CD4-positive, alpha-beta T cell (primary cell): ENCODE results near the gene TP53INP2. TPM values are rescaled to one million over a fixed set of nuclear protein-coding genes. Genes with fewer than 3 reads are reported as not detected.
A peak's percentile ranks its signal among the peaks of the same experiment; 100 is the strongest.

ENCODE experiments used
- ATAC-seq: fragments of 200-7000 bp; cut with Tn5 transposase; one replicate; pipeline ENCODE4 v1.10.0; 2022; ENCODE audit warnings: mild to moderate bottlenecking; ENCODE audit not compliant: poor library complexity
- CTCF ChIA-PET: fragments of 350-600 bp; sonication (Branson Sonifier 250); formaldehyde crosslinking; loops from one replicate; lab custom pipeline; 2021; ENCODE audit warnings: antibody characterized with exemption, inconsistent platforms; lab: Charles Lee
- POLR2A ChIA-PET: fragments of 350-600 bp; sonication (Branson Sonifier 250); formaldehyde crosslinking; loops from one replicate; lab custom pipeline; 2021; ENCODE audit warnings: antibody characterized with exemption, inconsistent platforms; lab: Charles Lee
- DNase-seq, 14 experiments: peaks; one replicate each; pipeline ENCODE4 v3.0.0-alpha.2; 2013 to 2020; ENCODE audit warnings: mixed read lengths in 2 of 14
- H3K27ac ChIP-seq, 2 donors: one replicate each; pipeline versions ENCODE4 v1.5.1 to v1.7.0; 2013; ENCODE audit warnings: low read length in 2 of 2, low read depth in 1 of 2, mild to moderate bottlenecking in 1 of 2
- H3K27me3 ChIP-seq, 2 experiments: 1 replicate in 1 of 2; 2 replicates in 1 of 2; pipeline versions ENCODE4 v1.6.1 to v1.7.0; 2013; ENCODE audit warnings: low read length in 2 of 2, control low read depth in 1 of 2, mild to moderate bottlenecking in 1 of 2, moderate library complexity in 1 of 2; ENCODE audit not compliant: insufficient read depth in 2 of 2, control insufficient read depth in 1 of 2
- H3K36me3 ChIP-seq: one replicate; pipeline ENCODE4 v1.6.1; 2013; ENCODE audit warnings: low read length, control low read depth; ENCODE audit not compliant: insufficient read depth
- H3K4me1 ChIP-seq: one replicate; pipeline ENCODE4 v1.6.1; 2013; ENCODE audit warnings: low read length, control low read depth; ENCODE audit not compliant: insufficient read depth
- H3K4me3 ChIP-seq: one replicate; pipeline ENCODE4 v1.5.1; 2013; ENCODE audit warnings: mild to moderate bottlenecking, low read length, moderate library complexity
- H3K9me3 ChIP-seq, 2 experiments: 1 replicate in 1 of 2; 2 replicates in 1 of 2; pipeline versions ENCODE4 v1.6.1 to v1.7.0; 2013; ENCODE audit warnings: low read length in 2 of 2, mild to moderate bottlenecking in 2 of 2, control low read depth in 1 of 2, moderate library complexity in 1 of 2; ENCODE audit not compliant: control insufficient read depth in 1 of 2, insufficient read depth in 1 of 2
- H3K27ac Mint-ChIP-seq: one replicate; pipeline ENCODE4 v1.8.0; 2020; ENCODE audit warnings: mixed read lengths
- H3K27me3 Mint-ChIP-seq: one replicate; pipeline ENCODE4 v1.8.0; 2021; ENCODE audit warnings: mixed read lengths
- H3K36me3 Mint-ChIP-seq: one replicate; pipeline ENCODE4 v1.8.0; 2021; ENCODE audit warnings: low read depth, mixed read lengths
- H3K4me1 Mint-ChIP-seq: one replicate; pipeline ENCODE4 v1.8.0; 2021; ENCODE audit warnings: low read depth, mixed read lengths
- H3K4me3 Mint-ChIP-seq: one replicate; pipeline ENCODE4 v1.8.0; 2020; ENCODE audit warnings: mild to moderate bottlenecking, mixed read lengths
- H3K9me3 Mint-ChIP-seq: one replicate; pipeline ENCODE4 v1.8.0; 2020; ENCODE audit warnings: mixed read lengths
- CTCF ChIP-seq: fragments of 200-600 bp; IDR thresholded peaks from one replicate; pipeline ENCODE4 v1.8.0; 2022; ENCODE audit warnings: antibody characterized with exemption, mild to moderate bottlenecking
- intact Hi-C, 2 experiments: fragments of 100-400 bp; cut with DNase I in 1 of 2; cut with micrococcal nuclease in 1 of 2; formaldehyde crosslinking; loops; one replicate each; pipeline versions ENCODE4 v1.15.1 to v1.9.0; 2023 to 2025; cut with DNase I, micrococcal nuclease
- total RNA-seq, 174 experiments: library from RNA in 2 of 174; stranded (reverse) in 2 of 174; gene quantifications; one replicate each; pipeline ENCODE4 v1.2.3 and lab custom pipeline; 2021 to 2026

TP53INP2 gene
- total RNA-seq, 2 experiments from 2014 or later: 65.8 to 72.7 TPM

GRCh38 chr20:34680586-34681175, 23.5 kb upstream of the TP53INP2 start:
- POLR2A ChIA-PET: no interaction called here
- CTCF ChIA-PET: interaction anchor here (1.3 kb wide), 1 partner anchor 368 kb away, joined by 3 read pairs; no protein-coding TSS in a partner anchor
- Histone ChIP-seq H3K27me3 (no peaks in the 10 kb centered on the region), H3K4me3 (no peak overlapping the region), H3K36me3 (no peaks in the 10 kb centered on the region), H3K4me1 (peaks cover 13% of the 10 kb centered on the region), H3K27ac (no peak overlapping the region), H3K9me3 (no peaks in the 10 kb centered on the region)
- H3K27me3 Mint-ChIP-seq: no peaks in the 10 kb centered on the region
- peak overlapping the region; percentile 78 for H3K4me3 Mint-ChIP-seq
- peaks cover 16% of the 10 kb centered on the region for H3K4me1 Mint-ChIP-seq
- no peak for TF ChIP-seq CTCF
- no peaks in the 10 kb centered on the region for H3K9me3 Mint-ChIP-seq
- ATAC-seq: no peak
- H3K27ac Mint-ChIP-seq: peak overlapping the region; percentile 66
- intact Hi-C loops: no loop called here
- peak in 1 of 14 experiments; percentile 19 for DNase-seq
- peaks cover 6% of the 10 kb centered on the region for H3K36me3 Mint-ChIP-seq

DNA sequence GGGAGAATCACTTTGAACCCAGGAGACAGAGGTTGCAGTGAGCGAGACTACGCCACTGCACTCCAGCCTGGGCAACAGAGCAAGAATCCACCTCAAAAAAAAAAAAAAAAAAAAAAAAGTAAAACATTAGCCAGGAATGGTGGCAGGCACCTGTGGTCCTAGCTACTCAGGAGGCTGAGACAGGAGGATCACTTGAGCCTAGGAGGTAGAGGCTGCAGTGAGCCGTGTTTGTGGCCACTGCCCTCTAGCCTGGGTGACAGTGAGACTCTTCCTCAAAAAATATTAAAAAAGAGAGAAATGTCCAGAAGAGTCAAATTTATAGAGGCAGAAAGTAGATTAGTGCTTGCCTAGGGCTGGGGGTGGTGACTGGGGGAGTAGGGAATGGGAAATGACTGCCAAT, 20.5 kb upstream of the TP53INP2 start:
- CTCF ChIA-PET: interaction anchor here (0.6 kb wide), 1 partner anchor 375 kb away, joined by 3 read pairs; no protein-coding TSS in a partner anchor
- Histone ChIP-seq H3K36me3 (no peaks in the 10 kb centered on the region), H3K27me3 (no peaks in the 10 kb centered on the region), H3K9me3 (no peaks in the 10 kb centered on the region), H3K4me3 (no peak overlapping the region), H3K27ac (no peak overlapping the region), H3K4me1 (no peaks in the 10 kb centered on the region)
- no peak overlapping the region for H3K4me3 Mint-ChIP-seq
- TF ChIP-seq CTCF: no peak
- no peaks in the 10 kb centered on the region for H3K27me3 Mint-ChIP-seq
- H3K36me3 Mint-ChIP-seq: no peaks in the 10 kb centered on the region
- no peak for DNase-seq
- intact Hi-C loops: no loop called here
- H3K4me1 Mint-ChIP-seq: no peaks in the 10 kb centered on the region
- H3K9me3 Mint-ChIP-seq: no peaks in the 10 kb centered on the region
- POLR2A ChIA-PET: no interaction called here
- no peak overlapping the region for H3K27ac Mint-ChIP-seq
- no peak for ATAC-seq

- Mint-ChIP-seq H3K4me3 (no peak overlapping the region), H3K36me3 (no peaks in the 10 kb centered on the region), H3K27me3 (no peaks in the 10 kb centered on the region), H3K27ac (no peak overlapping the region), H3K9me3 (no peaks in the 10 kb centered on the region), H3K4me1 (no peaks in the 10 kb centered on the region)
- Histone ChIP-seq H3K4me3 (no peak overlapping the region), H3K27me3 (no peaks in the 10 kb centered on the region), H3K36me3 (no peaks in the 10 kb centered on the region), H3K9me3 (no peaks in the 10 kb centered on the region), H3K27ac (no peak overlapping the region), H3K4me1 (no peaks in the 10 kb centered on the region)
- no peak for ATAC-seq
- CTCF ChIA-PET: interaction anchor here (1.3 kb wide), 1 partner anchor 22 kb away, joined by 3 read pairs; no protein-coding TSS in a partner anchor
- DNase-seq: no peak
- intact Hi-C loops: no loop called here
- POLR2A ChIA-PET: interaction anchor here (1.5 kb wide), 1 partner anchor 12 kb away, joined by 4 read pairs; the partner anchor contains the start of gene PIGU
- no peak for TF ChIP-seq CTCF
These were observed 14.7 kb upstream of the TP53INP2 start for GRCh38 chr20:34689486-34689885.
